ENCODE data around the gene BAIAP3. TPM values are rescaled to one million over a fixed set of nuclear protein-coding genes. Genes with fewer than 3 reads are reported as not detected.

BAIAP3 gene
- total RNA-seq, 2 donors from 2014 or later: 2.5 to 15.7 TPM

GRCh38 chr16:1345087-1345486, 11.6 kb downstream of the BAIAP3 start:
- Histone ChIP-seq H3K36me3 (peaks cover 12% of the 10 kb centered on the region), H3K4me3 (no peak overlapping the region), H3K9me3 (no peaks in the 10 kb centered on the region), H3K4me1 (ENCODE audit: control insufficient read depth in 1 of 2, low read depth in 2 of 2) (peaks cover 0 to 18% of the 10 kb centered on the region in 2 donors), H3K27ac (no peak overlapping the region), H3K27me3 (replicated peaks; ENCODE audit: insufficient read depth) (no peaks in the 10 kb centered on the region)
- TF ChIP-seq, protein P1, sequence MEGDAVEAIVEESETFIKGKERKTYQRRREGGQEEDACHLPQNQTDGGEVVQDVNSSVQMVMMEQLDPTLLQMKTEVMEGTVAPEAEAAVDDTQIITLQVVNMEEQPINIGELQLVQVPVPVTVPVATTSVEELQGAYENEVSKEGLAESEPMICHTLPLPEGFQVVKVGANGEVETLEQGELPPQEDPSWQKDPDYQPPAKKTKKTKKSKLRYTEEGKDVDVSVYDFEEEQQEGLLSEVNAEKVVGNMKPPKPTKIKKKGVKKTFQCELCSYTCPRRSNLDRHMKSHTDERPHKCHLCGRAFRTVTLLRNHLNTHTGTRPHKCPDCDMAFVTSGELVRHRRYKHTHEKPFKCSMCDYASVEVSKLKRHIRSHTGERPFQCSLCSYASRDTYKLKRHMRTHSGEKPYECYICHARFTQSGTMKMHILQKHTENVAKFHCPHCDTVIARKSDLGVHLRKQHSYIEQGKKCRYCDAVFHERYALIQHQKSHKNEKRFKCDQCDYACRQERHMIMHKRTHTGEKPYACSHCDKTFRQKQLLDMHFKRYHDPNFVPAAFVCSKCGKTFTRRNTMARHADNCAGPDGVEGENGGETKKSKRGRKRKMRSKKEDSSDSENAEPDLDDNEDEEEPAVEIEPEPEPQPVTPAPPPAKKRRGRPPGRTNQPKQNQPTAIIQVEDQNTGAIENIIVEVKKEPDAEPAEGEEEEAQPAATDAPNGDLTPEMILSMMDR (IDR thresholded peaks at IDR 0.05): no peak
- ATAC-seq (ENCODE audit: insufficient number of reproducible peaks, low FRiP score, low read depth) (no peak), DNase-seq (ENCODE audit: low spot score) (no peak)

DNA sequence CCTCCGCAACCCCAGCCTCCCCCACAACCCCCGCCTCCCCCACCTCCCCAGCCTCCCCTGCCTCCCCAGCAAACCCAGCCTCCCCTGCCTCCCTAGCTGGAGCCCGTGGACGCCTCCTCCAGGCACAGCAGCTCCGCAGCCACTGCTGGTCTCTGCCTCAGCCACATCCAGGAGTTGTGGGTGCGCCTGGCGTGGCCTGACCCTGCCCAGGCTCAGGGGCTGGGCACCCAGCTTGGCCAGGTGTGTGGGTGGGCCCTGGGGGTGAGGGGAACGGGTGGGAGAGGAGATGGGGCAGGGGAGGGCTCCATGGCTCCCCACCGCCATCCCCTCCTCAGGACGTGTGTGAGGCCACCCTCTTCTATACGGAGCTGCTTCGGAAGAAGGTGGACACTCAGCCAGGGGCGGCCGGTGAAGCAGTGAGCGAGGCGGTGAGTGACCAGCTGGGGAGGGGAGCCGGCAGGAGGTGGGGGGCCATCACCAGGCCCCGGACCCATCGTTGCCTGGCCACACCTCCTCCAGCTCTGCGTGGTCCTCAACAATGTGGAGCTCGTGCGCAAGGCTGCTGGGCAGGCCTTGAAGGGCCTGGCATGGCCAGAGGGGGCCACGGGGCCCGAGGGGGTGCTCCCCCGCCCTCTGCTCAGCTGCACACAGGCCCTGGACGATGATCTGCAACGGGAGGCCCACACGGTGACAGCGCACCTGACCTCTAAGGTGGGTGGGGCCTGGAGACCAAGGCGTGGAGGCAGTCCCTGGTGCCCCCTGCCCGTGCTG, 12.4 kb downstream of the BAIAP3 start:
- TF ChIP-seq, protein P1 (IDR thresholded peaks at IDR 0.05): no peak
- H3K27ac ChIP-seq: no peak overlapping the region
- DNase-seq (ENCODE audit: low spot score) (no peak), ATAC-seq (ENCODE audit: insufficient number of reproducible peaks, low FRiP score, low read depth) (no peak)
- H3K9me3 ChIP-seq: no peaks in the 10 kb centered on the region
- H3K4me1 ChIP-seq (ENCODE audit: control insufficient read depth in 1 of 2, low read depth in 2 of 2): peaks cover 0 to 26% of the 10 kb centered on the region in 2 donors
- H3K36me3 ChIP-seq: peaks cover 12% of the 10 kb centered on the region
- H3K4me3 ChIP-seq: no peak overlapping the region
- H3K27me3 ChIP-seq (replicated peaks; ENCODE audit: insufficient read depth): no peaks in the 10 kb centered on the region

GRCh38 chr16:1346422-1347285, 13.2 kb downstream of the BAIAP3 start:
- no peak overlapping the region for H3K27ac ChIP-seq
- no peak overlapping the region for H3K4me3 ChIP-seq
- H3K4me1 ChIP-seq (ENCODE audit: control insufficient read depth in 1 of 2, low read depth in 2 of 2): peaks cover 0 to 31% of the 10 kb centered on the region in 2 donors
- peaks cover 12% of the 10 kb centered on the region for H3K36me3 ChIP-seq
- TF ChIP-seq, protein P1 (IDR thresholded peaks at IDR 0.05): no peak
- H3K9me3 ChIP-seq: no peaks in the 10 kb centered on the region
- no peak for ATAC-seq (ENCODE audit: insufficient number of reproducible peaks, low FRiP score, low read depth)
- no peaks in the 10 kb centered on the region for H3K27me3 ChIP-seq (replicated peaks; ENCODE audit: insufficient read depth)
- no peak for DNase-seq (ENCODE audit: low spot score)

DNA sequence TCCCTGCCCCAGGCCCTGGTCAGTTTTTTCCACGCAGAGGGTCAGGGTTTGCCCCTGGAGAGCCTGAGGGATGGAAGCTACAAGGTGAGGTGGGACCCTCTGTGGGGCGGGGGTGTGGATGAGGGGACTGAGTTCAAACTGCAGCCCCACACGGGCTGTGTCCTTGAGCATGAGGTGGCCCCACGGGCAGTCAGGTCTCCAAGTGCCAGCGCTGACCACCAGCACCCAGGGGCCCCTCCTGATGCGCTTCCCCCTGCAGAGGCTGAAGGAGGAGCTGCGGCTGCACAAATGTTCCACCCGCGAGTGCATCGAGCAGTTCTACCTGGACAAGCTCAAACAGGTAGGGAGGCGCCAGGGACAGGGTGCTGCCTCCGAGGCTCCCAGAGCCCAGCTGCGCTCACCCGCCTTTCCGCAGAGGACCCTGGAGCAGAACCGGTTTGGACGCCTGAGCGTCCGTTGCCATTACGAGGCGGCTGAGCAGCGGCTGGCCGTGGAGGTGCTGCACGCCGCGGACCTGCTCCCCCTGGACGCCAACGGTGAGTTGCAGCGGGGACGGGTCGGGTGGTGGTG, 13.9 kb downstream of the BAIAP3 start:
- no peak for ATAC-seq (ENCODE audit: insufficient number of reproducible peaks, low FRiP score, low read depth)
- peaks cover 12% of the 10 kb centered on the region for H3K36me3 ChIP-seq
- H3K9me3 ChIP-seq: no peaks in the 10 kb centered on the region
- no peak overlapping the region for H3K4me3 ChIP-seq
- no peak overlapping the region for H3K27ac ChIP-seq
- H3K4me1 ChIP-seq (ENCODE audit: control insufficient read depth in 1 of 2, low read depth in 2 of 2): peaks cover 0 to 32% of the 10 kb centered on the region in 2 donors
- TF ChIP-seq, protein P1 (IDR thresholded peaks at IDR 0.05): no peak
- DNase-seq (ENCODE audit: low spot score): no peak
- no peaks in the 10 kb centered on the region for H3K27me3 ChIP-seq (replicated peaks; ENCODE audit: insufficient read depth)

DNA sequence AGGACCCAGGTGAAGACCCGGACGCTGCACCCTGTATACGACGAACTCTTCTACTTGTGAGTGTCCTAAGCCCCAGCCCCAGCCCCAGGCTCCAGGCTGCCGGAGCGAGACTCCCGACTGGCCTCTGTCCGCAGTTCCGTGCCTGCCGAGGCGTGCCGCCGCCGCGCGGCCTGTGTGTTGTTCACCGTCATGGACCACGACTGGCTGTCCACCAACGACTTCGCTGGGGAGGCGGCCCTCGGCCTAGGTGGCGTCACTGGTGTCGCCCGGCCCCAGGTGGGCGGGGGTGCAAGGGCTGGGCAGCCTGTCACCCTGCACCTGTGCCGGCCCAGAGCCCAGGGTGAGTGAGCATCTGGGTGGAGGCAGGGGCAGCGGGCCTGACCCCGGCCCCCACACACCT, 14.5 kb downstream of the BAIAP3 start:
- Histone ChIP-seq H3K4me1 (ENCODE audit: control insufficient read depth in 1 of 2, low read depth in 2 of 2) (peaks cover 6 to 34% of the 10 kb centered on the region in 2 donors), H3K27ac (no peak overlapping the region), H3K36me3 (peaks cover 12% of the 10 kb centered on the region), H3K4me3 (no peak overlapping the region), H3K27me3 (replicated peaks; ENCODE audit: insufficient read depth) (no peaks in the 10 kb centered on the region), H3K9me3 (no peaks in the 10 kb centered on the region)
- TF ChIP-seq, protein P1 (IDR thresholded peaks at IDR 0.05): no peak
- ATAC-seq (ENCODE audit: insufficient number of reproducible peaks, low FRiP score, low read depth) (no peak), DNase-seq (ENCODE audit: low spot score) (no peak)
